ENCODE data around the gene KIAA1549. TPM values are rescaled to one million over a fixed set of nuclear protein-coding genes. Genes with fewer than 3 reads are reported as not detected.

Gene KIAA1549
- polyA plus RNA-seq, 1 experiment, result 2.5 TPM

- H3K27me3 ChIP-seq (ENCODE audit: control insufficient read depth, insufficient read depth, low read length), result no peaks in the 10 kb centered on the region
- H3K4me3 ChIP-seq (ENCODE audit: low read depth, low read length), result no peak overlapping the region
- CTCF ChIA-PET, result no interaction called here
- POLR2A ChIA-PET, result no interaction called here
- H3K36me3 ChIP-seq (ENCODE audit: control insufficient read depth, insufficient read depth, low read length), result 0 out of 2 replicates have a peak, but pooled peaks cover 2% of the 10 kb centered on the region
- no peak for DNase-seq (ENCODE audit: low read depth)
- TF ChIP-seq, protein P1, sequence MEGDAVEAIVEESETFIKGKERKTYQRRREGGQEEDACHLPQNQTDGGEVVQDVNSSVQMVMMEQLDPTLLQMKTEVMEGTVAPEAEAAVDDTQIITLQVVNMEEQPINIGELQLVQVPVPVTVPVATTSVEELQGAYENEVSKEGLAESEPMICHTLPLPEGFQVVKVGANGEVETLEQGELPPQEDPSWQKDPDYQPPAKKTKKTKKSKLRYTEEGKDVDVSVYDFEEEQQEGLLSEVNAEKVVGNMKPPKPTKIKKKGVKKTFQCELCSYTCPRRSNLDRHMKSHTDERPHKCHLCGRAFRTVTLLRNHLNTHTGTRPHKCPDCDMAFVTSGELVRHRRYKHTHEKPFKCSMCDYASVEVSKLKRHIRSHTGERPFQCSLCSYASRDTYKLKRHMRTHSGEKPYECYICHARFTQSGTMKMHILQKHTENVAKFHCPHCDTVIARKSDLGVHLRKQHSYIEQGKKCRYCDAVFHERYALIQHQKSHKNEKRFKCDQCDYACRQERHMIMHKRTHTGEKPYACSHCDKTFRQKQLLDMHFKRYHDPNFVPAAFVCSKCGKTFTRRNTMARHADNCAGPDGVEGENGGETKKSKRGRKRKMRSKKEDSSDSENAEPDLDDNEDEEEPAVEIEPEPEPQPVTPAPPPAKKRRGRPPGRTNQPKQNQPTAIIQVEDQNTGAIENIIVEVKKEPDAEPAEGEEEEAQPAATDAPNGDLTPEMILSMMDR (IDR thresholded peaks at IDR 0.05; ENCODE audit: insufficient read depth, low read depth, low read length), result no peak
Observed at GRCh38 chr7:138918176-138918575, 63.0 kb downstream of the KIAA1549 start.

DNA sequence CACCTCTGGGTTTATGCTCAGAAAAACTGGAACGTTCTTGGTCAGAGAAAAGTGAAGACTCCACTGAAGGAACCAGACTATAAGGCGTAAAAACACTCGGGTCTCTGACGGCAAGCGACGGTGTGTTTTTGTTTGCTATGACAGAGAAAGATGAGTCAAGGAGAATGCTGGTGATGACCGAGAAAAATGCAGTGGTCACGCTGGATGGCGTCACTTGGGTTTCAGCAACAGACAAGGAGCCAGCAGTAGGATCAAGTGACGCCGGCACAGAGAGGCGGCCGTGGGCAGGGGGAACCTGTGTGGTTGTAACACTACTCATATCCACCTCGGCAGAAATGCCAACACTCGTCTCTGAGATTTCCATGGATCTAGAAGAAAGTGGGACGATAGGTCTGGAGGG, 63.4 kb downstream of the KIAA1549 start:
- no peaks in the 10 kb centered on the region for H3K27me3 ChIP-seq (ENCODE audit: control insufficient read depth, insufficient read depth, low read length)
- POLR2A ChIA-PET, result no interaction called here
- CTCF ChIA-PET, result no interaction called here
- TF ChIP-seq, protein P1 (IDR thresholded peaks at IDR 0.05; ENCODE audit: insufficient read depth, low read depth, low read length), result no peak
- no peak for DNase-seq (ENCODE audit: low read depth)
- 0 out of 2 replicates have a peak, but pooled peaks cover 2% of the 10 kb centered on the region for H3K36me3 ChIP-seq (ENCODE audit: control insufficient read depth, insufficient read depth, low read length)
- no peak overlapping the region for H3K4me3 ChIP-seq (ENCODE audit: low read depth, low read length)

DNA sequence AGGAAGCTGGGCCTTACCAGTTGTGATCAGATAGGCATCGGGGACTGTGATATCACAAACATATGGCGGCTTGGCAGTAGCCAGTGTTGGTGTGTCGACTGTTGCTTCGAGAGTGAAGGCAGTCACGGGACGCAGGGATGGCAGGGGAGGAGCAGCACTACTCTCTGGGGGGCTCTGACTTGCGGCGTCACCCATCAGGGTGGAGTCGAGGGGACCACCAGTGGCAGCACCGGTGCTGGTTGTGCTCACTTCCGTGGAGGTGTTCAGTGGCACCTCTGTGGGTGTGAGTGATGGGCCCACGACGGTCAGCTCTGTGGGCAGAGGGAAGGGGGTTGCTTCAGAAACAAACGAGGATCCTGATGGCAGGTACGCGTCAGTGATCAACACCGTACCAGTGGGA, 64.5 kb downstream of the KIAA1549 start:
- CTCF ChIA-PET, result no interaction called here
- POLR2A ChIA-PET, result interaction anchor here (0.5 kb wide), 1 partner anchor 339 kb away, joined by 3 read pairs; no protein-coding TSS in a partner anchor
- Histone ChIP-seq H3K36me3 (ENCODE audit: control insufficient read depth, insufficient read depth, low read length) (0 out of 2 replicates have a peak, but pooled peaks cover 2% of the 10 kb centered on the region), H3K4me3 (ENCODE audit: low read depth, low read length) (no peak overlapping the region), H3K27me3 (ENCODE audit: control insufficient read depth, insufficient read depth, low read length) (no peaks in the 10 kb centered on the region)
- TF ChIP-seq, protein P1 (IDR thresholded peaks at IDR 0.05; ENCODE audit: insufficient read depth, low read depth, low read length), result no peak
- no peak for DNase-seq (ENCODE audit: low read depth)

DNA sequence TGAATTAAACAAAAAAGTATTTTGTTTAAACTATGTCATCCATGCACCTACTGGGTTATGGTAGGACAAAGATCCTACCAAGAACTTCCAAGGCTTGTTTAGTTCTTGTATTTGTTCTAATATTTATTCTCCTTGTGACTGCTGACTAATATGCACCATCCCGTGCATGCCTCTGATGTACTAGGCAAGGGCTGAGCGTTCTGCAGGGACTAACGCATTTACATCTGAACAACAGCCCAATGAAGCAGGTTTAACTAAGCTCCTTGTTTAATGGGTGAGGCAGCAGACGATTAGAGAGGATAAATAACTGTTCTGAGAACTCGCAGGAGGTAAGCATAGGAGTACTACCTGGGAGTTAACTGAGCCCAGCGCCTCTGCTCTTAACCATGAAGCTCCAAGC, 64.9 kb downstream of the KIAA1549 start:
- TF ChIP-seq, protein P1 (IDR thresholded peaks at IDR 0.05; ENCODE audit: insufficient read depth, low read depth, low read length), result no peak
- DNase-seq (ENCODE audit: low read depth), result no peak
- POLR2A ChIA-PET, result no interaction called here
- CTCF ChIA-PET, result no interaction called here
- no peaks in the 10 kb centered on the region for H3K27me3 ChIP-seq (ENCODE audit: control insufficient read depth, insufficient read depth, low read length)
- 0 out of 2 replicates have a peak, but pooled peaks cover 2% of the 10 kb centered on the region for H3K36me3 ChIP-seq (ENCODE audit: control insufficient read depth, insufficient read depth, low read length)
- no peak overlapping the region for H3K4me3 ChIP-seq (ENCODE audit: low read depth, low read length)

DNA sequence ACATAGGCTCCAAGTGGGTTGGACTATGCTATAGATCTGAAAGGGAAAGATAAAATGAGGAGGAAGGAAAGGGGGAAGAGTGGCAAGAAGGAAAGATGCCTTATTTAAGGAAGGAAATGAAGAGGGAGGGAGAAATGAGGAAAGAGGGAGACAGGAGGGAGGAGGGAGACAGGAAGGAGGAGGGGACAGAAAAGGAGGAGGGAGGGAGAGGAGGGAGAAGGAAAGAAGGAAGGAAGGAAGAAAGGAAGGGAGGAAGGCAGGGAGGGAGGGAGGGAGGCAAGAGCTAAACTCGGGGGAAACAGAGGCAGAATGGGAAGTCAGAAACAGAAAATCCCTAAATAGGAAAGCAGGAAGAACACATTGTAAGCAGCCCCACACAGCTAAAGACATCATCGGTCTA, 67.4 kb downstream of the KIAA1549 start:
- ChIA-PET CTCF (no interaction called here), POLR2A (no interaction called here)
- Histone ChIP-seq H3K4me3 (ENCODE audit: low read depth, low read length) (no peak overlapping the region), H3K27me3 (ENCODE audit: control insufficient read depth, insufficient read depth, low read length) (no peaks in the 10 kb centered on the region), H3K36me3 (ENCODE audit: control insufficient read depth, insufficient read depth, low read length) (0 out of 2 replicates have a peak, but pooled peaks cover 2% of the 10 kb centered on the region)
- no peak for DNase-seq (ENCODE audit: low read depth)
- TF ChIP-seq, protein P1 (IDR thresholded peaks at IDR 0.05; ENCODE audit: insufficient read depth, low read depth, low read length), result no peak
